Tibial nerve (tissue), 4 donors: Measurements from ENCODE around the gene PCAT7.

Experiments
- CTCF ChIP-seq, 5 experiments: fragments of 200-600 bp in 3 of 5; fragments of 450-650 bp in 2 of 5; sonication (generic) in 3 of 5; IDR thresholded peaks; one replicate each; pipeline ENCODE4 v1.5.1; 2016 to 2019; ENCODE audit warnings: antibody characterized with exemption in 5 of 5, mild to moderate bottlenecking in 3 of 5, moderate library complexity in 2 of 5
- EP300 ChIP-seq, 2 donors: sonication (generic); formaldehyde crosslinking; IDR thresholded peaks; one replicate each; pipeline ENCODE4 v1.6.1; 2017; ENCODE audit warnings: antibody characterized with exemption in 2 of 2, mild to moderate bottlenecking in 1 of 2
- POLR2A ChIP-seq, 2 donors: fragments of 450-650 bp; IDR thresholded peaks; one replicate each; pipeline ENCODE4 v1.6.1; 2017; ENCODE audit warnings: antibody characterized with exemption in 2 of 2, mild to moderate bottlenecking in 2 of 2, moderate library complexity in 2 of 2

GRCh38 chr9:94607423-94607691 lies 52.5 kb downstream of the PCAT7 start:
- TF ChIP-seq CTCF (IDR thresholded peaks at IDR 0.05): no peak
- no peak for TF ChIP-seq POLR2A (IDR thresholded peaks at IDR 0.05)
- no peak for TF ChIP-seq EP300 (IDR thresholded peaks at IDR 0.05)
